Measurements from ENCODE around the gene ADAMTSL1. TPM values are rescaled to one million over a fixed set of nuclear protein-coding genes. Genes with fewer than 3 reads are reported as not detected.

Gene ADAMTSL1
- total RNA-seq, 6 experiments from 2014 or later, result 37.3 to 98.1 (median 90.8) TPM

GRCh38 chr9:18746631-18747030 lies 272.7 kb downstream of the ADAMTSL1 start:
- Mint-ChIP-seq H3K36me3 (ENCODE audit: low read depth) (peaks cover 37% of the 10 kb centered on the region; the same call in 1 of the 2 replicates), H3K4me1 (ENCODE audit: low read depth) (peaks cover 19% of the 10 kb centered on the region), H3K9me3 (no peaks in the 10 kb centered on the region), H3K4me3 (no peak overlapping the region), H3K27ac (no peak overlapping the region), H3K27me3 (ENCODE audit: insufficient read depth) (peaks cover 5% of the 10 kb centered on the region)
- no peak for DNase-seq
- TF ChIP-seq, protein P1, sequence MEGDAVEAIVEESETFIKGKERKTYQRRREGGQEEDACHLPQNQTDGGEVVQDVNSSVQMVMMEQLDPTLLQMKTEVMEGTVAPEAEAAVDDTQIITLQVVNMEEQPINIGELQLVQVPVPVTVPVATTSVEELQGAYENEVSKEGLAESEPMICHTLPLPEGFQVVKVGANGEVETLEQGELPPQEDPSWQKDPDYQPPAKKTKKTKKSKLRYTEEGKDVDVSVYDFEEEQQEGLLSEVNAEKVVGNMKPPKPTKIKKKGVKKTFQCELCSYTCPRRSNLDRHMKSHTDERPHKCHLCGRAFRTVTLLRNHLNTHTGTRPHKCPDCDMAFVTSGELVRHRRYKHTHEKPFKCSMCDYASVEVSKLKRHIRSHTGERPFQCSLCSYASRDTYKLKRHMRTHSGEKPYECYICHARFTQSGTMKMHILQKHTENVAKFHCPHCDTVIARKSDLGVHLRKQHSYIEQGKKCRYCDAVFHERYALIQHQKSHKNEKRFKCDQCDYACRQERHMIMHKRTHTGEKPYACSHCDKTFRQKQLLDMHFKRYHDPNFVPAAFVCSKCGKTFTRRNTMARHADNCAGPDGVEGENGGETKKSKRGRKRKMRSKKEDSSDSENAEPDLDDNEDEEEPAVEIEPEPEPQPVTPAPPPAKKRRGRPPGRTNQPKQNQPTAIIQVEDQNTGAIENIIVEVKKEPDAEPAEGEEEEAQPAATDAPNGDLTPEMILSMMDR (IDR thresholded peaks at IDR 0.05), result no peak

DNA sequence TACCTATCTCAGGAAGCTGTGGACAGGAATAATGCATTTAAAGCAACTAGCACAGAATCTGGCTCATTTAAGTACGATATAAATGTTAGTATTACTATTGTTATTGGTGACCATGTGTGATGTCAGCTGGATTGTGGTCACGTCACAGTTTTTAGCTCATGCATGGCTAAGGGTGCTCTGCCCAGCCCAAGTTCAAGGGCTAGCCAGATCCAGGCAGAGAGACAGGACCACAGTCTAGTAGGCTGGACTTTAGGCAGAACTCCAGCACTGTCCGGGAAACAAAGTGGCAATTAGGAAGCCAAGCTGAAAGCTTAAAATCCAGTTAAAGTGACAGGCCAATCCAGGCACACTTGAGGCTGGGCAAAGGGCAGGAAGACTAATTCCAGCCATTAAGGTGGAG lies 273.6 kb downstream of the ADAMTSL1 start:
- H3K27ac Mint-ChIP-seq, result no peak overlapping the region; the same call in 1 of the 2 replicates
- no peak for DNase-seq
- no peak overlapping the region for H3K4me3 Mint-ChIP-seq
- H3K27me3 Mint-ChIP-seq (ENCODE audit: insufficient read depth), result peaks cover 5% of the 10 kb centered on the region
- peaks cover 18% of the 10 kb centered on the region for H3K4me1 Mint-ChIP-seq (ENCODE audit: low read depth)
- no peaks in the 10 kb centered on the region for H3K9me3 Mint-ChIP-seq
- peaks cover 33% of the 10 kb centered on the region; the same call in 1 of the 2 replicates for H3K36me3 Mint-ChIP-seq (ENCODE audit: low read depth)
- TF ChIP-seq, protein P1 (IDR thresholded peaks at IDR 0.05), result no peak

GRCh38 chr9:18748251-18748701 lies 274.3 kb downstream of the ADAMTSL1 start:
- no peak for DNase-seq
- peaks cover 5% of the 10 kb centered on the region for H3K27me3 Mint-ChIP-seq (ENCODE audit: insufficient read depth)
- TF ChIP-seq, protein P1 (IDR thresholded peaks at IDR 0.05), result no peak

DNA sequence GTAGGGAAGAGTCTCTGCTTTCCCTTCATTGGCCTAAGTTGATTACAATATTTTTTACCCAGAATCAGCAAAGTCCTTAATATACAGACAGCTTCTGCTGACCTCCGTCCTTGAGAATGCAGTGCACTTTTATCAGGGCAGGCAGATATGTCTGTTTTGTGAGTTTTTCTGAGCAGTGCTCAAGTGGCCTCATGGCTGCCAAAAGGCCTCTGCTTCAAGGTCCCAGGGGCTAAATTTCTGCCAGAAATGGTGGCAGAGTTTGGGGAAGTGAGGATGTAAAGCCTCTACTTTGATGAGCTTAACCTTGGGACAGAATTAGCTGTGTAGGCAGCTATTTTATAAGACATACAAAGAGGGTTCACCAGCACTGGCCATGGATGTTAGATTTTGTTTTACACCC lies 275.8 kb downstream of the ADAMTSL1 start:
- H3K36me3 Mint-ChIP-seq (ENCODE audit: low read depth), result peaks cover 24% of the 10 kb centered on the region; the same call in 1 of the 2 replicates
- H3K4me1 Mint-ChIP-seq (ENCODE audit: low read depth), result no peaks in the 10 kb centered on the region
- TF ChIP-seq, protein P1 (IDR thresholded peaks at IDR 0.05), result no peak
- no peak overlapping the region for H3K27ac Mint-ChIP-seq
- peaks cover 5% of the 10 kb centered on the region; the same call in 1 of the 2 replicates for H3K27me3 Mint-ChIP-seq (ENCODE audit: insufficient read depth)
- H3K4me3 Mint-ChIP-seq, result no peak overlapping the region
- H3K9me3 Mint-ChIP-seq, result no peaks in the 10 kb centered on the region
- no peak for DNase-seq

More at GRCh38 chr9:18748251-18748701, 274.3 kb downstream of the ADAMTSL1 start:
- Mint-ChIP-seq H3K9me3 (no peaks in the 10 kb centered on the region), H3K4me1 (ENCODE audit: low read depth) (peaks cover 11% of the 10 kb centered on the region), H3K36me3 (ENCODE audit: low read depth) (peaks cover 33% of the 10 kb centered on the region; the same call in 1 of the 2 replicates), H3K4me3 (no peak overlapping the region), H3K27ac (no peak overlapping the region)

DNA sequence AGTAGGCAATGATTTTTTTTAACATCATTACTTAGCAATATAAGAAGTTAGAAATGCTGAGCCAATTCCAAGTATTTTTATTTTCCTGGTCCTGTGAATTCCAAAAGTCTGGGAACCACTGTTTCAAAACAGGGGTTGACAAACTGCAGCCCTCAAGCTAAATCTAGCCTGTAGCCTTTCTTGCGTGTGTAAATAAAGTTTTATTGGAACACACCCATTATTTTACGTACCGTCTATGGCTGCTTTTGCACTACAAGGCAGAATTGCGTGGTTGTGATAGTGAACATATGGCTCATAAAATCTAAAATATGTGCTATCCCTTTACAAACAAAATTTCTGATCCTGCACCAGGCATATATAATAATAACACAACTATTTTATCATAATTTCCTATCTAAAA lies 280.0 kb downstream of the ADAMTSL1 start:
- peaks cover under 1% of the 10 kb centered on the region for H3K27me3 Mint-ChIP-seq (ENCODE audit: insufficient read depth)
- H3K27ac Mint-ChIP-seq, result no peak overlapping the region
- no peaks in the 10 kb centered on the region for H3K9me3 Mint-ChIP-seq
- TF ChIP-seq, protein P1 (IDR thresholded peaks at IDR 0.05), result no peak
- peaks cover 27% of the 10 kb centered on the region; the same call in 1 of the 2 replicates for H3K36me3 Mint-ChIP-seq (ENCODE audit: low read depth)
- H3K4me3 Mint-ChIP-seq, result no peak overlapping the region
- no peak for DNase-seq
- no peaks in the 10 kb centered on the region for H3K4me1 Mint-ChIP-seq (ENCODE audit: low read depth)
